Muscle layer of colon (tissue), 2 donors: ENCODE measurements around the gene TUT4.

Experiments
- H3K27ac ChIP-seq: one replicate; pipeline ENCODE4 v1.7.0; 2013; ENCODE audit warnings: low read depth, mild to moderate bottlenecking, low read length, moderate library complexity
- H3K27me3 ChIP-seq, 2 donors: one replicate each; pipeline ENCODE4 v1.7.0; 2013; ENCODE audit warnings: low read length in 2 of 2, mild to moderate bottlenecking in 2 of 2; ENCODE audit not compliant: insufficient read depth in 2 of 2, control insufficient read depth in 1 of 2
- H3K36me3 ChIP-seq: one replicate; pipeline ENCODE4 v1.7.0; 2013; ENCODE audit warnings: mild to moderate bottlenecking, low read length; ENCODE audit not compliant: insufficient read depth
- H3K4me1 ChIP-seq: one replicate; pipeline ENCODE4 v1.7.0; 2013; ENCODE audit warnings: mild to moderate bottlenecking, low read length; ENCODE audit not compliant: insufficient read depth
- H3K4me3 ChIP-seq, 2 donors: one replicate each; pipeline ENCODE4 v1.7.0; 2013; ENCODE audit warnings: low read length in 2 of 2, low read depth in 1 of 2, mild to moderate bottlenecking in 1 of 2, moderate library complexity in 1 of 2
- H3K9ac ChIP-seq: one replicate; pipeline ENCODE4 v1.7.0; 2013; ENCODE audit warnings: low read length
- H3K9me3 ChIP-seq: one replicate; pipeline ENCODE4 v1.7.0; 2013; ENCODE audit warnings: mild to moderate bottlenecking, low read length
- donor health status: abdominal sarcoma.
- donor health status: Adenocarcinoma of cecum.

Gene TUT4

DNA sequence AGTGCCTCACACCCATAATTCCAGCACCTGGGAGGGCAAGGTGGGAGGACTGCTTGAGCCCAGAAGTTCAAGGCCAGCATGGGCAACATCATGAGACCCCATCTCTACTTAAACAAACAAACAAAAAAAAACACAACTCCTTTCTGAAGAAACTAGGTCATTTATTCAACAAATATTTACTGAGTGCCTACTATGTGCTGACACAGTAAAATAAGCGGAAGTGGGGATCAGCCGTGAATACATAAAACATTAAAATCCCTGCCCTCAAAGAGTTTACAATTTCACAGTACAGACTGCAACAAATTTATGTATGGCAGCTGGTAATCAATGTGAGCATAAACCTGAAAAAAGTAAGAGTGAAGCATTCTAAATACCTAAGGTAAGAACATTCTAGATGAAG lies 65.3 kb downstream of the TUT4 start:
- H3K36me3 ChIP-seq = no peaks in the 10 kb centered on the region
- H3K4me3 ChIP-seq = no peak overlapping the region
- H3K27ac ChIP-seq = no peak overlapping the region
- no peak overlapping the region for H3K9ac ChIP-seq
- no peaks in the 10 kb centered on the region for H3K27me3 ChIP-seq
- no peaks in the 10 kb centered on the region for H3K9me3 ChIP-seq
- H3K4me1 ChIP-seq = no peaks in the 10 kb centered on the region

DNA sequence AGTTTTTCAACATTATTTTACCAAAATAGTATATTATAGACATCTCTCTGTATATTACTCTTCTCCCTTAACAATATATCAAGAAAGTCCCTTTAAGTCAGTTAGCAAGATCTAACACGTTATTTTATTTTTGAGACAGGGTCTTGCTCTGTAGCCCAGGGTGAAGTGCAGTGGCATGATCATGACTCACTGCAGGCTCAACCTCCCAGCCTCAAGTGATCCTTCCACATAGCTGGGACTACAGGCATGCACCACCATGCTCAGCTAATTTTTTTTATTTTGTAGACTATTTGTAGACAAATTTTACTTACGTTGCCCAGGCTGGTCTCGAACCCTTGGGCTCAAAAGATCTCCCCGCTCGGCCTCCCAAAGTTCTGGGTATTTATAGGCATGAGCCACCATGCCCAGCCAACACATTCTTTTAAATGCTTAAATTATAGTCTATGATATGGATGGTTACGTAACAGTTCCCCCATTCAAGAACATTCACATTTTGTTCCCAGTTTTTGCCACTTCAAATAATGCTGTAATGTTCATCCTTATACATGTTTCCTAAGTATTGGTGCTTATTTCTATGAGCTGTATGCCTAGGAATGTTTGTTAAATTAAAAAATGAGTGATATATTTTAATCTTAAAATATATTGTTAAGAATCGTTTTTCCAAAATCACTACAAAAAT lies 70.4 kb downstream of the TUT4 start:
- peaks cover 5% of the 10 kb centered on the region for H3K36me3 ChIP-seq
- no peaks in the 10 kb centered on the region for H3K4me1 ChIP-seq
- H3K9me3 ChIP-seq = no peaks in the 10 kb centered on the region
- no peak overlapping the region for H3K4me3 ChIP-seq
- H3K27me3 ChIP-seq = no peaks in the 10 kb centered on the region
- no peak overlapping the region for H3K27ac ChIP-seq
- H3K9ac ChIP-seq = no peak overlapping the region

DNA sequence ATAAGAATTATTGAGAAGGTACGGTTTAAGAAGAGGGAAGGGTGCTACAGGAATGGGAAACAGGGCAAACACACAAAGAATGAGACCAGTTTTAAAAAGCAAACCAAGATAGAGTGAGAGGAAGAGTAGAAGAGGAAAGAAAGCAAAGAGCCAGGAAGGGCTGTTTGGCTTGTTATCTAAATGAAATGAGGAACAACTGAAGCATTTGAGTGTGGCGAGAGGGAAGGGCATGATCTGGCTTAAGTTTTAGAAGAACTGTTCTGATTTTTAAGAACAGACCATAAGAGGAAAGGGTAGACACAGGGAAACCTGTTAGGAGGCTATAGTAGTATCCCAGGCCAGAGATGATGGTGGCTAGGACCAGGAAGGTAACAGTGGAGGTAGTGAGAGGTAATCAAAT lies 73.8 kb downstream of the TUT4 start:
- Histone ChIP-seq H3K27me3 (no peaks in the 10 kb centered on the region), H3K27ac (no peak overlapping the region), H3K4me1 (no peaks in the 10 kb centered on the region), H3K4me3 (no peak overlapping the region), H3K36me3 (peaks cover 9% of the 10 kb centered on the region), H3K9me3 (no peaks in the 10 kb centered on the region), H3K9ac (no peak overlapping the region)

DNA sequence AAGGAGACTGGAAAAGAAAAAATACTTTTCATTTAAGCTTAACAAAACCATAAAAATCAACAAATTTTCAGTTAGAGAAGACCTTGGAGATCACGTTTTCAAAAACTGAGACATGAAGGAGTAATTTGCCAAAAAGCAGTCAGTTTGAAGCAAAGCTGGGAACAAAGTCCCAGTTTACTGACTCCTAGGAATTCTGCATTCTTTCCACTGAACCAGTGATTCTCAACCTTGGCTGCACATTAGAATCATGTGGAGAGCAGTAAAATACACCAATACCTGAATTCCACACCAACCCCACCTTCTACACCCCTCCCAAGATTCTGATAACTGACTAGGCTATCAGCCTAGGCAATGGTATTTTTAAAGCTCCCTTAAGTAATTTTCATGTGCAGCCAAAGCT lies 75.0 kb downstream of the TUT4 start:
- peaks cover 9% of the 10 kb centered on the region for H3K36me3 ChIP-seq
- H3K4me1 ChIP-seq = no peaks in the 10 kb centered on the region
- H3K4me3 ChIP-seq = no peak overlapping the region
- no peaks in the 10 kb centered on the region for H3K27me3 ChIP-seq
- no peak overlapping the region for H3K27ac ChIP-seq
- H3K9ac ChIP-seq = no peak overlapping the region
- no peaks in the 10 kb centered on the region for H3K9me3 ChIP-seq

DNA sequence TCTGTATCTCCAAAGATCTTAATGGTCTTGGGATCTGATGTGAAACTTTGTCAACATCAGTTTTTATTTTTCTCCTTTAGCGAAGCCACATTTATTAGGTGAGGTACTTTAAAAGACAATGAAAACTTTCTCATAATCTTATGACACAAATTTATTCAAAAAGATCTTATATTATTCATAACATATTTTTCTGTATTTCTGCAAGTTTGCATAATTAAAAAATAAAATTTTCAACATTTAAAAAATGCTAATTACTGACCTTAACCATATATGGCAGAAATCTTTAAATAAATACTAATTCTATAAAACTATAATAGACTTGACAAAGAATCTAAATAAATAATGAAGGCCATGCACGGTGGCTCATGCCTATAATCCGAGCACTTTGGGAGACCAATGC lies 75.9 kb downstream of the TUT4 start:
- Histone ChIP-seq H3K27ac (no peak overlapping the region), H3K36me3 (peaks cover 9% of the 10 kb centered on the region), H3K27me3 (no peaks in the 10 kb centered on the region), H3K4me1 (no peaks in the 10 kb centered on the region), H3K9me3 (no peaks in the 10 kb centered on the region), H3K9ac (no peak overlapping the region), H3K4me3 (no peak overlapping the region)

DNA sequence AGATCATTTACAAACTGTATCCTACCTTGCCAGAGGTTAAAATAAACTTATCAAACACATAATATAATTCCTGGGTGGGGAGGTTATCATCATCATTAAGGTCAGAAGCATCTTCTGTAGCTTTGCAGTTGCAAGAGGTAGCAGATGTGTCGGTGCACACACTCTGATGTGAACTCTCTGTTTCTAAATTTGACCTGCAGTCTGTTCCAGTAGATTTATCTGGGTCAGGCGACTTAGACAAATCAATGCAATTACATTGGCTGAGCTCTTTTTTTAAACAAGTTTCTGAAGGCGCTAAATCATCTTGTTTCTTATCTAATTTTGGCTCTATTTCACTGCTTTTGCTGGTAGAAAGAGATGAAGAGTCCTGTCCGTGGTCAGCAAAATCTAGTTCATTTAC lies 78.1 kb downstream of the TUT4 start:
- Histone ChIP-seq H3K36me3 (peaks cover 9% of the 10 kb centered on the region), H3K9me3 (no peaks in the 10 kb centered on the region), H3K9ac (no peak overlapping the region), H3K4me3 (no peak overlapping the region), H3K27me3 (no peaks in the 10 kb centered on the region), H3K4me1 (no peaks in the 10 kb centered on the region), H3K27ac (no peak overlapping the region)

DNA sequence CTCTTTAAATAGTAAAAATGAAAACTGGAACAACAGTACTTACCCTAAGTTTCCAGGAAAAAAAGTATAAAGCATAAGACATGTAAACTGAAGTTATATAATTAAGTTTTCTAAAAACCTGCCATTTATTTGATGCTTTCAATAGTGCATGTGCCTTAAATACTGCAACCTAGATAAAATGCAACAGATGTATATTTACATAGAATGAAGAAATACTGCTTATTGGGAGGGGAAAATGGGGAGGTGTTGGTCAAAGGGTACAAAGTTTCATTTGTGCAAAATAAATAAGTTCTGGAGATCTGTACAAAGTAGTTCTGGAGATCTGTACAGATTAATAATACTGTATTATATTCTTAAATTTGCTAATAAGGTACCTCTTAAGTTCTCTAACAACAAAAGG lies 79.9 kb downstream of the TUT4 start:
- H3K9me3 ChIP-seq = no peaks in the 10 kb centered on the region
- H3K27ac ChIP-seq = no peak overlapping the region
- no peaks in the 10 kb centered on the region for H3K27me3 ChIP-seq
- peaks cover 5% of the 10 kb centered on the region for H3K36me3 ChIP-seq
- no peaks in the 10 kb centered on the region for H3K4me1 ChIP-seq
- H3K9ac ChIP-seq = no peak overlapping the region
- no peak overlapping the region for H3K4me3 ChIP-seq

DNA sequence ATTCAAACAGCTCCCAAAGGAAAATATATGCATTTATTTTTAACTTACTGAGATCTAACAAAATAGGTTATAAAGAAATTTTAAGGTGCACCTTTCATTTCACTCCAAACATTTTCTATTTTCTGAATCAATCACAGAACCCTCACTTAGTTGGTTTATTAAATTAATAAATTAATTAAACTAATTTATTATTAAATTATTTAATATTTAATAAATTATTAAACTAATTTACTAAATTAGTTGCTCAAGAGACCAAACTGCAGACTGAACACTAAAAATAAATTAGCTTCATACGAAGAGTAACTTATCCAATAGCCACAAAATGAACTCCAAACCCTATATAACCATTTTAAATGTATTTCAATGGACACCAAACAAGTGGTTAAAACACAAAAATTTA lies 80.5 kb downstream of the TUT4 start:
- Histone ChIP-seq H3K9me3 (no peaks in the 10 kb centered on the region), H3K4me1 (no peaks in the 10 kb centered on the region), H3K27ac (no peak overlapping the region), H3K4me3 (no peak overlapping the region), H3K9ac (no peak overlapping the region), H3K36me3 (peaks cover 5% of the 10 kb centered on the region), H3K27me3 (no peaks in the 10 kb centered on the region)

DNA sequence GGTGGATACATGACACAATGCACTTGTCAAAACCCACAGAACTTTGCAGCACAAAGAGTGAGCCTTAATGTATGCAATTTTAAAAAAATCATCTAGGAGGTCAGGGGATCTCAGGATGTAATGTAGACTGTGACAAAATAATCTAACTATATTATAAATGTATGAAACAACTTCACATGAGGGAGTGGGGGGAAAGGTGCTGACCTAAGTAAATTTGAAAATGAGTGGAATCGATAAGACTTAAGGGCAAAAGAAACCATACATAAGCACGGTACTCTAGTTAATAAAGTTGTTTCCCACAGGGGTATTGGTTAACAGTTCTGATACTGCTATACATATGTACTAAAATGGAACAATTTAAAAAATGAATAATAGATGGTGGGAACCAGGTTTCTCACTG lies 83.8 kb downstream of the TUT4 start:
- Histone ChIP-seq H3K9ac (no peak overlapping the region), H3K4me3 (no peak overlapping the region), H3K27me3 (no peaks in the 10 kb centered on the region), H3K4me1 (no peaks in the 10 kb centered on the region), H3K27ac (no peak overlapping the region), H3K36me3 (no peaks in the 10 kb centered on the region), H3K9me3 (no peaks in the 10 kb centered on the region)

DNA sequence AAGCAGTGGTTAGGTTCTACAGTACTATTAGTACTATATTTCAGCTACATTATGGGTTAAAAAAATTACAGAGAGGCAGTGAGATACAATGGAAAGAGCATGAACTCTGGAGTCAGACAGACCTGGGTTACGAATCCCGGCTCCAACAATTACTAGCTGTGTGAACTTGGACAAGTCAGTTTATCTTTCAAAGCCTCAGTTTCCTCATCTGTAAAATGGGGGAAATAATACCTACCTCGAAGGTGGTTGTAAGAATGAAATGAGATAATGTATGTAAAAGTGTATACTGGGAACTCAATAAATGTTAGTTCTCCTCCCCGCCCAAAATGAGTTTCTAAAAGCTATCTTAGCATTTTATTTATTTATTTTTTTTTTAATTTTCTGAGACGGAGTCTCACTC lies 89.0 kb downstream of the TUT4 start:
- no peaks in the 10 kb centered on the region for H3K4me1 ChIP-seq
- H3K27me3 ChIP-seq = no peaks in the 10 kb centered on the region
- H3K4me3 ChIP-seq = no peak overlapping the region
- no peak overlapping the region for H3K27ac ChIP-seq
- H3K9me3 ChIP-seq = no peaks in the 10 kb centered on the region
- no peaks in the 10 kb centered on the region for H3K36me3 ChIP-seq
- no peak overlapping the region for H3K9ac ChIP-seq

DNA sequence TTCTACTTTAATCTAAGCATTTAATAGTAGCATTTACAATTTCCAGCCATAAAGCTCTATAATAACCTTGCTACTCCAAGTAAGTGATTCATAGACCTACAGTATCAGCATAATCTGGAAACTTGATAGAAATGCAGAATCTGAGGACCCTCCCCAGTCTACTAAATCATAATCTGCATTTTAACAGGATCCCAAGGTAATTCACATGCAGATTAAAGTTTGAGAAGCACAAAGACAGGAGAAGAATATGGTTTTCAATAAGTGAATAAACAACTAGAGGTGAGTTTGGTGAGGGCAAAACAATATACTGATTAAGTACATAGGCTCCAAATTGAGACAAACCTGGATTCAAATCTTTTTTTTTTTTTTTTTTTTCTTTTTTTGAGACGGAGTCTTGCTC lies 91.1 kb downstream of the TUT4 start:
- H3K4me3 ChIP-seq = no peak overlapping the region
- H3K9ac ChIP-seq = no peak overlapping the region
- H3K36me3 ChIP-seq = no peaks in the 10 kb centered on the region
- no peaks in the 10 kb centered on the region for H3K27me3 ChIP-seq
- no peaks in the 10 kb centered on the region for H3K4me1 ChIP-seq
- H3K9me3 ChIP-seq = no peaks in the 10 kb centered on the region
- H3K27ac ChIP-seq = no peak overlapping the region

DNA sequence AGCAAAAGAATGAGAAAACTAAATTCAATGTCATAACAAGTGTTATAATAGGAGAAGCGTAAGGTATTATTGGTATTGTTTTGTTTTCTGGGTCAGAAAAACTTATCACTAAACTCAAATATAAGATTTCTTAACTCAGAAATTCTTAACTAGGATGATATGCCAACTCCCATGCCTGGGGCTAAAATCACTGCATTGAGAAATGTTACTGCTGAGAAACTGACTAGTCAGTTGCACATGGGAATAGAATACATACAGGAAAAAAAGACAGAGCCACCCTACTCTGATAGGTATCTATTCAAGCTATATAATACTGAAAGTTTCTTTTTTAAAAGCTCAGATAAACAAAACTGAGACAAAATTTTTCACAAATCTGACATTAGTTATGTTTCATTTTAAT lies 92.2 kb downstream of the TUT4 start:
- H3K27ac ChIP-seq = no peak overlapping the region
- no peaks in the 10 kb centered on the region for H3K27me3 ChIP-seq
- no peaks in the 10 kb centered on the region for H3K36me3 ChIP-seq
- no peak overlapping the region for H3K4me3 ChIP-seq
- no peaks in the 10 kb centered on the region for H3K4me1 ChIP-seq
- no peak overlapping the region for H3K9ac ChIP-seq
- no peaks in the 10 kb centered on the region for H3K9me3 ChIP-seq
